OCI-LY1 (cell line): ENCODE measurements around the gene CCDC93.

Source experiments
- H2AFZ ChIP-seq: fragments of 200-600 bp; sonication (generic), shearing (Covaris generic); 2 replicates; pipeline ENCODE4 v1.6.0; 2014; ENCODE audit warnings: antibody characterized with exemption, mild to moderate bottlenecking, low read length
- H3F3A ChIP-seq: fragments of 200-600 bp; sonication (generic), shearing (Covaris generic); 2 replicates; pipeline ENCODE4 v1.6.0; 2014; ENCODE audit warnings: mild to moderate bottlenecking, antibody characterized with exemption, low read length, moderate library complexity; ENCODE audit not compliant: insufficient read depth
- H3K27ac ChIP-seq: fragments of 200-600 bp; sonication (generic); 2 replicates; pipeline ENCODE4 v1.5.1; 2014; ENCODE audit warnings: low read length, mixed run types, mild to moderate bottlenecking, low read depth; ENCODE audit not compliant: poor library complexity, severe bottlenecking
- H3K27me3 ChIP-seq: fragments of 200-600 bp; sonication (generic); 2 replicates; pipeline ENCODE4 v1.6.0; 2014; ENCODE audit warnings: antibody characterized with exemption, mild to moderate bottlenecking, low read length, moderate library complexity; ENCODE audit not compliant: insufficient read depth
- H3K36me3 ChIP-seq: fragments of 200-600 bp; sonication (generic); 2 replicates; pipeline ENCODE4 v1.6.1; 2014; ENCODE audit warnings: mild to moderate bottlenecking, antibody characterized with exemption, low read length, moderate library complexity, mixed read lengths; ENCODE audit not compliant: insufficient read depth
- H3K4me1 ChIP-seq: fragments of 200-600 bp; sonication (generic); 2 replicates; pipeline ENCODE4 v1.5.1; 2014; ENCODE audit warnings: mild to moderate bottlenecking, low read length, moderate library complexity; ENCODE audit not compliant: insufficient read depth, severe bottlenecking
- H3K4me2 ChIP-seq: fragments of 200-600 bp; sonication (generic), shearing (Covaris generic); 2 replicates; pipeline ENCODE4 v1.6.1; 2014; ENCODE audit warnings: low read length
- H3K4me3 ChIP-seq: fragments of 200-600 bp; sonication (generic); 2 replicates; pipeline ENCODE4 v1.5.1; 2014; ENCODE audit warnings: low read length, low read depth, mild to moderate bottlenecking, mixed read lengths; ENCODE audit not compliant: poor library complexity, severe bottlenecking
- H3K79me2 ChIP-seq: fragments of 200-600 bp; shearing (Covaris generic); 2 replicates; pipeline ENCODE4 v1.6.1; 2016; ENCODE audit warnings: mixed run types, low read length, mixed read lengths; ENCODE audit not compliant: insufficient read depth
- H3K9ac ChIP-seq: fragments of 200-600 bp; sonication (generic), shearing (Covaris generic); 2 replicates; pipeline ENCODE4 v1.6.1; 2014; ENCODE audit warnings: mild to moderate bottlenecking, low read length, mixed read lengths
- H3K9me2 ChIP-seq: fragments of 200-600 bp; sonication (generic), shearing (Covaris generic); 2 replicates; pipeline ENCODE4 v1.6.1; 2014; ENCODE audit warnings: low read depth, mild to moderate bottlenecking, low read length, mixed read lengths
- H3K9me3 ChIP-seq: fragments of 200-600 bp; shearing (Covaris generic); 2 replicates; pipeline ENCODE4 v1.6.1; 2014; ENCODE audit warnings: low read length, mixed read lengths
- H4K20me1 ChIP-seq: fragments of 200-600 bp; sonication (generic), shearing (Covaris generic); 2 replicates; pipeline ENCODE4 v1.6.0; 2016; ENCODE audit warnings: mild to moderate bottlenecking, low read length; ENCODE audit not compliant: insufficient read depth
- EZH2 ChIP-seq: fragments of 200-600 bp; sonication (generic), shearing (Covaris generic); IDR thresholded peaks from 2 replicates; pipeline ENCODE4 v1.8.0; 2017; ENCODE audit warnings: borderline replicate concordance, mixed run types, mild to moderate bottlenecking, antibody characterized with exemption, low read length, moderate library complexity, mixed read lengths
- TF ChIP-seq, protein P1 (sequence below): fragments of 200-600 bp; sonication (generic), shearing (Covaris generic); IDR thresholded peaks from 2 replicates; pipeline ENCODE4 v1.5.1; 2017; ENCODE audit warnings: mild to moderate bottlenecking, antibody characterized with exemption, low read length, moderate library complexity, mixed read lengths

Gene CCDC93

DNA sequence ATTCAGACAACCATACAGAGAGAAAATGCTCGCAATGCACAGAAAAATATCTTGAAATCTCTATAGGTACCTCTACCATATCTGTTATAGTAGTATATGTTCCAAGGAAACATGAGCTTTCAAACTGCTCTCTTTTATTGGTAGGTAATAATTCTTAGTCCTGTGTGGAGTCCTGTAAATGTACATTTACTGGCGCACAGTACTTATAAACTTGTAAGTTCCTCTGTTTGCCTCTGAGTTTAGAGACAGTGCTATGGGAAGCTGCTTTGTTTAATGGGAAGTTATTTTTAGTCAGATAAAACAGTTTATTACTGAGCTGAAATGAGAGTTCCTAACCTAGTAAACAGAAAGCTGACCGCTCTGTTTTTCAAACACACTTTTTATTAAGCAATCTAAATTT, 52.7 kb downstream of the CCDC93 start:
- Histone ChIP-seq H3K27ac (no peak overlapping the region), H3K9me2 (no peaks in the 10 kb centered on the region), H3K4me2 (no peak overlapping the region), H3K4me1 (no peaks in the 10 kb centered on the region), H3K9me3 (no peaks in the 10 kb centered on the region), H3K27me3 (no peaks in the 10 kb centered on the region), H3K4me3 (no peak overlapping the region), H3K36me3 (peaks cover 50% of the 10 kb centered on the region), H3K9ac (no peak overlapping the region), H3F3A (no peaks in the 10 kb centered on the region), H2AFZ (no peak overlapping the region), H4K20me1 (no peaks in the 10 kb centered on the region), H3K79me2 (no peaks in the 10 kb centered on the region)
- TF ChIP-seq, protein P1, sequence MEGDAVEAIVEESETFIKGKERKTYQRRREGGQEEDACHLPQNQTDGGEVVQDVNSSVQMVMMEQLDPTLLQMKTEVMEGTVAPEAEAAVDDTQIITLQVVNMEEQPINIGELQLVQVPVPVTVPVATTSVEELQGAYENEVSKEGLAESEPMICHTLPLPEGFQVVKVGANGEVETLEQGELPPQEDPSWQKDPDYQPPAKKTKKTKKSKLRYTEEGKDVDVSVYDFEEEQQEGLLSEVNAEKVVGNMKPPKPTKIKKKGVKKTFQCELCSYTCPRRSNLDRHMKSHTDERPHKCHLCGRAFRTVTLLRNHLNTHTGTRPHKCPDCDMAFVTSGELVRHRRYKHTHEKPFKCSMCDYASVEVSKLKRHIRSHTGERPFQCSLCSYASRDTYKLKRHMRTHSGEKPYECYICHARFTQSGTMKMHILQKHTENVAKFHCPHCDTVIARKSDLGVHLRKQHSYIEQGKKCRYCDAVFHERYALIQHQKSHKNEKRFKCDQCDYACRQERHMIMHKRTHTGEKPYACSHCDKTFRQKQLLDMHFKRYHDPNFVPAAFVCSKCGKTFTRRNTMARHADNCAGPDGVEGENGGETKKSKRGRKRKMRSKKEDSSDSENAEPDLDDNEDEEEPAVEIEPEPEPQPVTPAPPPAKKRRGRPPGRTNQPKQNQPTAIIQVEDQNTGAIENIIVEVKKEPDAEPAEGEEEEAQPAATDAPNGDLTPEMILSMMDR: no peak
- no peak for TF ChIP-seq EZH2

DNA sequence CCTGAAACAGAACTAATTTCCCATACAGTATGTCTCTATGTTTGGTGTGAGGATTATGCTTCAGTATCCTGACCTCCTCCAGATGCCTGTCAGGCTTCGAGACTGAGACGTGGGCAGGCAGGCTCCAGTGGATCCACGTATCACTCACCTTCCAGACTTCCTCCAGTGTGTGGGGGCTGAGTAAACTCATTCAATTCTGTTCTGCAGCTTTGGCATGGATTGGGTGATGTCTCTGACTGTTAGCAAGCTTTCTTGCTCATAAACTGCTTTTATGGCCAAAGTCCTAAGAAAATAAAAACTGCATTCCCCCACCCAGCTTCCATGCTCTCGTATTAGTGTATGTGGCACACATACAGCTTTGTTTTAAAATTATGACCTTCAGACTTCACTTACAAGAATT, 53.6 kb downstream of the CCDC93 start:
- no peak overlapping the region for H2AFZ ChIP-seq
- H3K9me3 ChIP-seq: no peaks in the 10 kb centered on the region
- no peaks in the 10 kb centered on the region for H3K79me2 ChIP-seq
- TF ChIP-seq, protein P1: no peak
- no peak for TF ChIP-seq EZH2
- H3K4me2 ChIP-seq: no peak overlapping the region
- no peak overlapping the region for H3K9ac ChIP-seq
- no peaks in the 10 kb centered on the region for H3F3A ChIP-seq
- H3K36me3 ChIP-seq: peaks cover 59% of the 10 kb centered on the region
- no peaks in the 10 kb centered on the region for H3K4me1 ChIP-seq
- H4K20me1 ChIP-seq: no peaks in the 10 kb centered on the region
- no peak overlapping the region for H3K4me3 ChIP-seq
- no peak overlapping the region for H3K27ac ChIP-seq
- H3K27me3 ChIP-seq: no peaks in the 10 kb centered on the region
- no peaks in the 10 kb centered on the region for H3K9me2 ChIP-seq

DNA sequence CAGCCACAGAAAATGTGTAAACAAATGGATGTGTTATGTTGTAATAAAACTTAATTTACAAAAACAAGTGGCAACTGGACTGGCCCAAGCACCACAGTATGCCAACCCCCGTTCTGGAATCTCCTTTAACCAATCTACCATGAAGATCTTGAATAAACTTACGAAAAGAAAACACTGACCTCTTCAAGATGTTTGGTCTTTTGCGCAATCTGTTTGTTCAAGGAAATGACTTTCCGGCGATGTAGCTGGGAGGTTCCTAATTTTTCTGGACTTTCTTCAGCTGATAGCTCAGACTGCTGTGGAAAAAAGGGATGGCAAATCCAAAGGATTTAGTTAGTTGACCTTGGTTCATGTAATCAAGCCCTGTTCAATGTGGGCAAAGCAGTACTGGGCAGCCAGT, 55.7 kb downstream of the CCDC93 start:
- Histone ChIP-seq H3K4me2 (no peak overlapping the region), H3K27ac (no peak overlapping the region), H3K27me3 (no peaks in the 10 kb centered on the region), H3F3A (no peaks in the 10 kb centered on the region), H3K36me3 (peaks cover 74% of the 10 kb centered on the region), H3K9me3 (no peaks in the 10 kb centered on the region), H3K4me1 (no peaks in the 10 kb centered on the region), H3K79me2 (no peaks in the 10 kb centered on the region), H3K4me3 (no peak overlapping the region), H3K9ac (no peak overlapping the region), H3K9me2 (no peaks in the 10 kb centered on the region), H4K20me1 (no peaks in the 10 kb centered on the region), H2AFZ (no peak overlapping the region)
- no peak for TF ChIP-seq EZH2
- TF ChIP-seq, protein P1: no peak
